Mesendoderm (in vitro differentiated cells): Measurements from ENCODE around the gene MLKL.

Source experiments
- DNase-seq: peaks from one replicate; pipeline ENCODE4 v3.0.0; 2013
- H2AK5ac ChIP-seq: 2 replicates; pipeline ENCODE4 v1.6.1; 2013; ENCODE audit warnings: low read length, inconsistent platforms
- H2BK120ac ChIP-seq: 2 replicates; pipeline ENCODE4 v1.6.1; 2013; ENCODE audit warnings: low read depth, mild to moderate bottlenecking, low read length, moderate library complexity, mixed read lengths
- H2BK15ac ChIP-seq: replicated peaks from 2 replicates; pipeline ENCODE4 v1.6.1; 2013; ENCODE audit warnings: low read depth, mild to moderate bottlenecking, moderate library complexity
- H2BK5ac ChIP-seq: 2 replicates; pipeline ENCODE4 v1.6.1; 2013; ENCODE audit warnings: low read length, inconsistent platforms
- H3K18ac ChIP-seq: 2 replicates; pipeline ENCODE4 v1.6.1; 2013; ENCODE audit warnings: mild to moderate bottlenecking, low read length, mixed read lengths
- H3K23ac ChIP-seq: one replicate; pipeline ENCODE4 v1.6.1; 2013; ENCODE audit warnings: low read length
- H3K27ac ChIP-seq: 2 replicates; pipeline ENCODE4 v1.5.1; 2013; ENCODE audit warnings: low read depth, mild to moderate bottlenecking, inconsistent platforms, low read length, moderate library complexity
- H3K27me3 ChIP-seq: 2 replicates; pipeline ENCODE4 v1.6.1; 2013; ENCODE audit warnings: low read length, control low read depth, mild to moderate bottlenecking, inconsistent platforms; ENCODE audit not compliant: insufficient read depth, poor library complexity
- H3K36me3 ChIP-seq: 2 replicates; pipeline ENCODE4 v1.6.1; 2013; ENCODE audit warnings: low read length, inconsistent platforms; ENCODE audit not compliant: control insufficient read depth, insufficient read depth
- H3K4ac ChIP-seq: one replicate; pipeline ENCODE4 v1.6.1; 2013; ENCODE audit warnings: low read depth, mild to moderate bottlenecking, low read length, moderate library complexity
- H3K4me1 ChIP-seq: 2 replicates; pipeline ENCODE4 v1.6.1; 2013; ENCODE audit warnings: low read depth, low read length, inconsistent platforms; ENCODE audit not compliant: control insufficient read depth
- H3K4me2 ChIP-seq: 2 replicates; pipeline ENCODE4 v1.6.1; 2013; ENCODE audit warnings: low read length
- H3K4me3 ChIP-seq: 2 replicates; pipeline ENCODE4 v1.5.1; 2013; ENCODE audit warnings: mild to moderate bottlenecking, low read length
- H3K56ac ChIP-seq: one replicate; pipeline ENCODE4 v1.6.1; 2013; ENCODE audit warnings: low read length
- H3K79me1 ChIP-seq: 2 replicates; pipeline ENCODE4 v1.6.1; 2013; ENCODE audit warnings: low read length, inconsistent platforms
- H3K79me2 ChIP-seq: 2 replicates; pipeline ENCODE4 v1.6.1; 2013; ENCODE audit warnings: mild to moderate bottlenecking, low read length; ENCODE audit not compliant: control insufficient read depth, insufficient read depth
- H3K9ac ChIP-seq: 2 replicates; pipeline ENCODE4 v1.6.1; 2013; ENCODE audit warnings: low read length, inconsistent platforms
- H4K5ac ChIP-seq: one replicate; pipeline ENCODE4 v1.6.1; 2013; ENCODE audit warnings: low read length
- H4K8ac ChIP-seq: one replicate; pipeline ENCODE4 v1.6.1; 2013; ENCODE audit warnings: low read depth, mild to moderate bottlenecking, control low read depth, low read length, moderate library complexity
- WGBS: extraction: QIAGEN DNeasy Blood & Tissue Kit; methylation state at CpG from one replicate; pipeline ENCODE4 v1.1.7; 2013; ENCODE audit warnings: low lambda C conversion rate, missing lambda C conversion rate; ENCODE audit not compliant: insufficient coverage; ENCODE audit errors: extremely low coverage; 5-methylcytosine and 5-hydroxymethylcytosine counted together

MLKL gene

GRCh38 chr16:74740795-74741304, 40.2 kb upstream of the MLKL start:
- Histone ChIP-seq H3K4ac (no peak overlapping the region), H3K4me3 (no peak overlapping the region), H4K5ac (no peak overlapping the region), H3K4me1 (no peaks in the 10 kb centered on the region), H3K56ac (no peak overlapping the region), H2BK120ac (no peak overlapping the region), H4K8ac (no peak overlapping the region), H2BK15ac (no peak overlapping the region), H3K36me3 (no peaks in the 10 kb centered on the region), H3K79me2 (no peaks in the 10 kb centered on the region), H3K18ac (no peak overlapping the region), H3K9ac (no peak overlapping the region), H3K27ac (no peak overlapping the region), H3K23ac (no peak overlapping the region), H3K4me2 (no peak overlapping the region), H2BK5ac (no peak overlapping the region), H3K27me3 (no peaks in the 10 kb centered on the region), H2AK5ac (no peak overlapping the region), H3K79me1 (no peaks in the 10 kb centered on the region)
- no CpG with 5 or more reads among the region's 13 CpGs for WGBS
- DNase-seq, result no peak

GRCh38 chr16:74739275-74739674, 38.6 kb upstream of the MLKL start:
- H3K4me2 ChIP-seq, result no peak overlapping the region
- no peak overlapping the region for H4K8ac ChIP-seq
- H3K27ac ChIP-seq, result no peak overlapping the region
- no peak overlapping the region for H3K4me3 ChIP-seq
- no peaks in the 10 kb centered on the region for H3K27me3 ChIP-seq
- no peak overlapping the region for H3K9ac ChIP-seq
- H2BK15ac ChIP-seq, result no peak overlapping the region
- H3K4ac ChIP-seq, result no peak overlapping the region
- no peak overlapping the region for H3K23ac ChIP-seq
- no peak overlapping the region for H2BK120ac ChIP-seq
- H3K4me1 ChIP-seq, result peaks cover 7% of the 10 kb centered on the region
- H2BK5ac ChIP-seq, result no peak overlapping the region
- H3K79me2 ChIP-seq, result no peaks in the 10 kb centered on the region
- DNase-seq, result no peak
- H2AK5ac ChIP-seq, result no peak overlapping the region
- no peak overlapping the region for H3K18ac ChIP-seq
- no peak overlapping the region for H3K56ac ChIP-seq
- WGBS, result no CpG with 5 or more reads among the region's 6 CpGs
- H3K79me1 ChIP-seq, result no peaks in the 10 kb centered on the region
- H4K5ac ChIP-seq, result no peak overlapping the region
- no peaks in the 10 kb centered on the region for H3K36me3 ChIP-seq

- WGBS, result no CpG with 5 or more reads among the region's 11 CpGs
- H2AK5ac ChIP-seq, result no peak overlapping the region
- no peak overlapping the region for H2BK15ac ChIP-seq
- H3K4me2 ChIP-seq, result no peak overlapping the region
- no peaks in the 10 kb centered on the region for H3K27me3 ChIP-seq
- H4K8ac ChIP-seq, result no peak overlapping the region
- H3K79me1 ChIP-seq, result no peaks in the 10 kb centered on the region
- peaks cover 10% of the 10 kb centered on the region for H3K4me1 ChIP-seq
- H3K79me2 ChIP-seq, result no peaks in the 10 kb centered on the region
- no peak overlapping the region for H3K23ac ChIP-seq
- no peak overlapping the region for H2BK5ac ChIP-seq
- H3K9ac ChIP-seq, result no peak overlapping the region
- no peak overlapping the region for H4K5ac ChIP-seq
- H3K18ac ChIP-seq, result no peak overlapping the region
- H3K36me3 ChIP-seq, result no peaks in the 10 kb centered on the region
- no peak overlapping the region for H3K4me3 ChIP-seq
- H3K27ac ChIP-seq, result no peak overlapping the region
- DNase-seq, result no peak
- H3K56ac ChIP-seq, result no peak overlapping the region
- H2BK120ac ChIP-seq, result no peak overlapping the region
- H3K4ac ChIP-seq, result no peak overlapping the region
Observed at GRCh38 chr16:74738816-74739215, 38.2 kb upstream of the MLKL start.

- H3K56ac ChIP-seq, result no peak overlapping the region
- H3K23ac ChIP-seq, result no peak overlapping the region
- H2AK5ac ChIP-seq, result no peak overlapping the region
- no peak overlapping the region for H4K8ac ChIP-seq
- H3K9ac ChIP-seq, result no peak overlapping the region
- no peaks in the 10 kb centered on the region for H3K36me3 ChIP-seq
- H2BK120ac ChIP-seq, result no peak overlapping the region
- H3K79me2 ChIP-seq, result no peaks in the 10 kb centered on the region
- DNase-seq, result no peak
- H3K4ac ChIP-seq, result no peak overlapping the region
- no peaks in the 10 kb centered on the region for H3K79me1 ChIP-seq
- H3K18ac ChIP-seq, result no peak overlapping the region
- no peak overlapping the region for H3K27ac ChIP-seq
- no peak overlapping the region for H2BK15ac ChIP-seq
- WGBS, result no CpG with 5 or more reads among the region's 10 CpGs
- H3K27me3 ChIP-seq, result no peaks in the 10 kb centered on the region
- no peak overlapping the region for H2BK5ac ChIP-seq
- no peak overlapping the region for H3K4me2 ChIP-seq
- peaks cover 10% of the 10 kb centered on the region for H3K4me1 ChIP-seq
- no peak overlapping the region for H4K5ac ChIP-seq
- no peak overlapping the region for H3K4me3 ChIP-seq
Observed at GRCh38 chr16:74738113-74738541, 37.5 kb upstream of the MLKL start.

GRCh38 chr16:74737521-74737920, 36.9 kb upstream of the MLKL start:
- Histone ChIP-seq H3K4ac (no peak overlapping the region), H3K4me2 (no peak overlapping the region), H4K5ac (no peak overlapping the region), H3K4me3 (no peak overlapping the region), H3K79me2 (no peaks in the 10 kb centered on the region), H4K8ac (no peak overlapping the region), H3K56ac (no peak overlapping the region), H3K79me1 (no peaks in the 10 kb centered on the region), H3K23ac (no peak overlapping the region), H2BK5ac (no peak overlapping the region), H3K9ac (no peak overlapping the region), H2BK120ac (no peak overlapping the region), H3K18ac (no peak overlapping the region), H2BK15ac (no peak overlapping the region), H3K36me3 (no peaks in the 10 kb centered on the region), H2AK5ac (no peak overlapping the region), H3K4me1 (peaks cover 10% of the 10 kb centered on the region), H3K27me3 (no peaks in the 10 kb centered on the region), H3K27ac (no peak overlapping the region)
- no peak for DNase-seq
- no CpG with 5 or more reads among the region's 6 CpGs for WGBS

GRCh38 chr16:74736531-74737157, 36.0 kb upstream of the MLKL start:
- Histone ChIP-seq H3K27ac (no peak overlapping the region), H3K18ac (no peak overlapping the region), H3K23ac (no peak overlapping the region), H3K9ac (no peak overlapping the region), H3K36me3 (no peaks in the 10 kb centered on the region), H3K79me1 (no peaks in the 10 kb centered on the region), H4K5ac (no peak overlapping the region), H3K4me3 (no peak overlapping the region), H3K4me2 (no peak overlapping the region), H3K79me2 (no peaks in the 10 kb centered on the region), H2BK5ac (no peak overlapping the region), H3K56ac (no peak overlapping the region), H2AK5ac (no peak overlapping the region), H3K4ac (no peak overlapping the region), H4K8ac (no peak overlapping the region), H3K4me1 (peaks cover 10% of the 10 kb centered on the region), H2BK120ac (no peak overlapping the region), H2BK15ac (no peak overlapping the region), H3K27me3 (no peaks in the 10 kb centered on the region)
- WGBS, result no CpG with 5 or more reads among the region's 9 CpGs
- peak; percentile 58 for DNase-seq
